ENCODE data around the gene PIGP.
"Not testable (repeated sequence)": the region's sequence is repeated elsewhere in the genome, so short reads cannot be mapped to it uniquely, and the experiment has no call there.

The PIGP gene

DNA sequence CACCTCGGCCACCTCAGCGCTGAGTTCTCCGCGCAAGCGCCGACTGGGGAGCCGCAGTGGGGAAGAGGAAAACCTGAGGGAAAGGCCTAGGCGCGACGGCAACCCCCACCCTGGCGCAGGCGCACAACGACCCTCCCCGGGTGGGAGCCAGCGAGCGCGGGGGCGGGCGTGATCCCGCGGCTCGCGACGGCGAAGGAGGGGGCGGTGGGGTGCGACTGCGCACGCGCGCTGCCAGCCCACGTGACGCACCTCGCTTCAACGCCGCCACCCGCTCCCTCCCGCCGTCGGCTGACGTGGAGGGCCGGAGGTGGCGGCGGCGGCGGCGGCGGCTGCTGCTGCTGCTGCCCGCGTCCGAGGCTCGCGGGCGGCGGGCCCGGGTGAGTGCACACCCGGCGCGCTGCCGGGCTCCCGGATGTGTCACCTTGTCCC is at the start of gene PIGP, which contains the start of gene TTC3:
TSS of gene PIGP (minus strand) at position 84 of the 429 bp plus-strand sequence. CDS start 556 bp downstream, outside the sequence.
TSS of gene TTC3 (plus strand) at position 267 of the 429 bp plus-strand sequence. CDS start 14,004 bp downstream, outside the sequence.
- peak; percentile 97 for DNase-seq (ENCODE audit: low read depth)

DNA sequence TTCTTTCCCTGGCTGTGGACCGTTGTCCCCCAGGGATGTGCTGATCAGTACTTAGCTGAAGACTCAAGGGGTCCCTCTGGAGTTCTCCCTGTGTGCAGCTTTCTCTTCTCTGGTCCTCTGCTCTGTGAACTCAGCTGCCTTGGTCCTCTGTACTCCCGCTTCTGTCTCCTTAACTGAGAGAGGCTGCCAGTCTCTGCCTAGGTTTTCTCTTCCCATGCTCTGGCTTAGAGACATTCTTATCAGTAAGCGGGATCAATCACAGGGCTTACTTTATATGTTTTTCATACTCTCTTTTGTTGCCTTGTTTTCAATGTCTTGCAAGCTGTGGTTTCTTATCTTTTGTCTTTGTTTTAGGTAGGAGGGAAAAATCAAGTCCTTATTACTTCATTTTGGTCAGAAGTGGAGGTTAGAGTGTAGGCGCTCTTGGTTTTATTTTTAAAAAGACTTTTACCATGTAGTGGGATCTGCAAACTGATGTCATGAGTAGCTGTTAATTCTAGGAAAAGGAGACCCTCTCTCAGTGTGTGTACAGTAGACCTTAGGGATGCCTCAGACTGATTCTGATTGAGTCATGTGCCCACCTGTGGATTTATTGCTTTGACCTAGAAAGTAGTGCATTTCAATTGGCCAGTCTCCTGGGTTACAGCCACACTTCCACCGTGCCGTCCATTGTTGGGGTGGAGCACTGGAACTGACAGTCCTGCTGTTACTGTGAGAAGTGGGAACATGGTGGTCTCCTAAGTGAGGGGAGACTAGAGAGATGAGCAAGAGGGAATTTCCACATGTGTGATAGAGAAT is 46.7 kb upstream of the PIGP start:
- no peak for DNase-seq (ENCODE audit: low read depth)

DNA sequence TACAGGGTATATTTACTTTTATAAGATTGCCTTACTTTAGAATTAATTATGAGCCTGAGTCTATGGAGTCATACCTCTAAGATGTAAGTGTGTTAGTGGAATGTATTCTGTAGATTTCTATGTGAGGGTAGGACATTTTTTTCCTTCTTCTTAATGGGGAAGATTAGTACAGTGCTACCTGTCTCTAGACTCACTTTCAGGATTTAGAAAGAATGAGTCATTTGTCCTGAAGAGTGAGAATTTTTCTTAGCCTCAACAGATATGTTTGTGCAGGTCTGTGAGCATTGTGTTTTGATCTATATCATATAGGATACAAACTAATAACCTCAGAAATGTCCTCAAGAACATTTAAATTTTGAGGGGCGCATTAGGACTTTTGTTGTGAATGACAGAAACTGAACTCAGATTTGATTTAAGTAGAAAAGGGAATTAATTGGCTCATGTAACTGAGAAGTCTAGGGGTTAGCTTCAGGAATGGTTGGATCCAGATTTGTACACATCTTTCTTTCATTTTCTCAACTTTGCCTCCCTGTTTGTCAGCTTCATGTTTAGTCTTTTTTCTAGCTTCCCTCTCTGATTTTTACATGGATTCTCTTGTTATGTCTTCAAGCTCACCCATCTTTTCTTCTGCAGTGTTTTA is 45.4 kb upstream of the PIGP start:
- DNase-seq (ENCODE audit: low read depth), result no peak

DNA sequence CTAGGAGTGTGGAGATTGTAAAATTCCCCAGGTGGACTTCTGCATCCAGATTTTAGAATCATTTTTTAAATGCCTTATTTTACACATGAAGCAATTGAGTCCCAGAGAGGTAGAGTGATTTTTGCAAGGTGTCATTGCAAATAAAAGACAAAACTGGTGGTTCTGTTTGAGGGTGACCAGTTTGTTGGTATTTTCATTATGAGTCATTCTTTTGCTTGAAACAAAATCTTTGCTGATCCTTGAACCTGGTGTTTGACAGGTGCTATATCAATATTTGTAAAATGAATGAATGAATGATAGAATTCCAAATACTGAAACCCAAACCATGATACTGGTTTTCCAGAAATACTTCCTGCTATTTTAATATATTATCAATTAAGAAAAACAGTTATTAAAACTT is 44.3 kb upstream of the PIGP start:
- DNase-seq (ENCODE audit: low read depth), result no peak

DNA sequence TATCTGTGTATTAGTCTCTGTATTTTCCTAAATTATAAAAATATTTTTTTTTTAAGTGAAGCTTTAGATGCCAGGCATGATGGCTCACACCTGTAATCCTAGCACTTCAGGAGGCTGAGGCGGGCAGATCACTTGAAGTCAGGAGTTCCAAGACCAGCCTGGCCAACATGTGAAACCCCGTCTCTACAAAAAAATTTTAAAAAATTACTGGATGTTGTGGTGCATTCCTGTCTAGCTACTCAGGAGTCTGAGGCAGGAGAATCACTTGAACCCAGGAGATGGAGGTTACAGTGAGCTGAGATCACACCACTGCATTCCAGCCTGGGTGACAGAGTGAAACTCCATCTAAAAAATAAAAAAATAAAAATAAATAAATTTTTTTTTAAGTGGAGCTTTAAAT is 43.6 kb upstream of the PIGP start:
- DNase-seq (ENCODE audit: low read depth), result not testable (repeated sequence)

DNA sequence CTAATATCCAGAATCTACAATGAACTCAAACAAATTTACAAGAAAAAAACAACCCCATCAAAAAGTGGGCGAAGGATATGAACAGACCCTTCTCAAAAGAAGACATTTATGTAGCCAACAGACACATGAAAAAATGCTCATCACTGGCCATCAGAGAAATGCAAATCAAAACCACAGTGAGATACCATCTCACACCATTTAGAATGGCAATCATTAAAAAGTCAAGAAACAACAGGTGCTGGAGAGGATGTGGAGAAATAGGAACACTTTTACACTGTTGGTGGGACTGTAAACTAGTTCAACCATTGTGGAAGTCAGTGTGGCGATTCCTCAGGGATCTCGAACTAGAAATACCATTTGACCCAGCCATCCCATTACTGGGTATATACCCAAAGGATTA is 41.4 kb upstream of the PIGP start:
- not testable (repeated sequence) for DNase-seq (ENCODE audit: low read depth)

DNA sequence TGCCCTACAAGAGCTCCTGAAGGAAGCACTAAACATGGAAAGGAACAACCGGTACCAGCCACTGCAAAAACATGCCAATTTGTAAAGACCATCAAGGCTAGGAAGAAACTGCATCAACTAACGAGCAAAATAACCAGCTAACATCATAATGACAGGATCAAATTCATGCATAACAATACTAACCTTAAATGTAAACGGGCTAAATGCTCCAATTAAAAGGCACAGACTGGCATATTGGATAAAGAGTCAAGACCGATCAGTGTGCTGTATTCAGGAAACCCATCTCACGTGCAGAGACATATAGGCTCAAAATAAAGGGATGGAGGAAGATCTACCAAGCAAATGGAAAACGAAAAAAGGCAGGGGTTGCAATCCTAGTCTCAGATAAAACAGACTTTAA is 38.2 kb upstream of the PIGP start:
- DNase-seq (ENCODE audit: low read depth), result not testable (repeated sequence)

DNA sequence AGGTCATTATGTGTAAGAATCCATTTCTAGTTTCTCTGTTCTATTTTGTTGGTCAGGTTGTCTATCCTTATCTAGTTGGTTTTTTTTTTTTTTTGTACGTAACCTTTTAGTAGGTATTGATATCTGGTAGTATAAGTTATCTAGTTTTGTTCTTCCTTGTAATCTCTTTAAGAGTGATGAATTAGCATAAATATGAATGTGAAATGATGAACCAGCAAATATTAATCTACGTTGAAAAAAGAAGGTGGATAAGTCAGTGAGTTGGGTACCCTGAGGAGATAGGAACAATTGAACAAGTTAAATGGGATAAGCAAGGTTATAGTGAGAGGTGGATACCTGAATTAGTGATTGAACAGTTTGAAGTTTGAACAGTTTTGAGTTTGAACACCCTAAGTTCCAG is 34.1 kb upstream of the PIGP start:
- DNase-seq (ENCODE audit: low read depth), result no peak

DNA sequence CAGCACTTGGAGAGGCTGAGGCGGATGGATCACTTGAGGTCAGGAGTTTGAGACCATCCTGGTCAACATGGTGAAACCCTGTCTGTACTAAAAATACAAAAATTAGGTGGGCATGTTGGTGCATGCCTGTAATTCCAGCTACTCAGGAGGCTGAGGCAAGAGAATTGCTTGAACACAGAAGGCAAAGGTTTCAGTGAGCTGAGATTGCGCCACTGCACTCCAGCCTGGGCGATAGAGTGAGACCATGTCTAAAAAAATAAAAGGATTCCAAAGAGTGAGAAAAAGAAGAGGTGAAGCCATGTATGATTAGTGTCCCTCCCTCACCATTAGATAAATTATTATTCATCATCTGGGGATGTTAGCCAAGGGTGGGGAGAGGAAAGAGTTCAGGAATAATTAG is 29.9 kb upstream of the PIGP start:
- DNase-seq (ENCODE audit: low read depth), result not testable (repeated sequence)

DNA sequence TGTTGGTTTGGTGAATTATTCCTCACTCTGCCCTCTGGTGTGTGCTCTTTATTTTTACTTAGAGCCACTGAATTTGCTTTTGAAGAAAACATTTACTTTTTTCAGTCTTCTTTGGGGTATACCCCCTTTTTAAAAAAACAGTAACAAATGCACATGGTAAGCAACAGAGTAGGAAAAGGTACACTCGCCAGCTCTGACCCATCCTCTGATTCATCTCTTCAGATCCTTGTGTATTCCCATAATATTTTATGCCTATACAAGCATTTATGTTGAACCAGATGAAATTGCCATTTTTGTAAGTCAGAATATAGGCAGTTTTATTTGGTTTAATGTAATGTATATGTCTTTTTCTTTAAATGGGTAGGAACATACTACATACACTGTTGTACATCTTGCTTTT is 28.5 kb upstream of the PIGP start:
- DNase-seq (ENCODE audit: low read depth), result no peak

DNA sequence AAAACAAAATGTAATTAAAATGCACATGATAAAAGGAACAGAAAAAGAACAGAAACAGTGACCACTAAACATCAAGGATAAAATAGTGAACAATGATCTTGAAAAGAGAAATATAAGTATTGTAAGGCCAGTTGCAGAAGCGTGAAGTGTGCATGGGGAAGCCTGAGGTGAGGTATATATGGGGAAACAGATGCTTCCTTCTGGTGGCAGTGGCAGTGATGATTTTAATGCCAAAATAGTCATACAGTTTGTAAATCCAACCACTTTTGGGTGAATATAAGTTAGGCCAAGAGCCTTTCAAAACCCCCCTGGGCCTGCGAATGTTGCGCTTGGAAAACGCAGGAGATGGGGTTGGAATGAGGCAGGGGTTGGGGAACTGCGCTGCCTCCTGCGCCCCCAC is 27.4 kb upstream of the PIGP start:
- no peak for DNase-seq (ENCODE audit: low read depth)

DNA sequence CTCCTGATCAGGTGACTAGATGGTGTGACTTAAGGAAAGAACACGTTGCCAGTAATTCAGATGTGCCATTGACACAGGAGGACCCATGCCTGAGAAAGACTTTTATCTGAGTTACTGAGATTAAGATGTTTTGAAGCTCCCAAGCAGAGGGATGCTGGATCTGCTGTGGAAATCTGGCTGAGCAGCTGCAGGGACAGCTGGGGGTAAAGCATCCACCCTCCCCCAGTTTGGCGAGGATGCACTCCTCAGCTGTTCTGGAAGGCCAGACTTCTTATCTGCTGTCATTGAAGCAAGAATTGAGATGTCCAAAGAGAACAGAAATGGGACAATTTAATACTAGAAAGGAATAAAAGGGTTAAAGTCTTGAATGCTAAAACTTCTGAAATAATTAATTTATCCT is 25.9 kb upstream of the PIGP start:
- no peak for DNase-seq (ENCODE audit: low read depth)

DNA sequence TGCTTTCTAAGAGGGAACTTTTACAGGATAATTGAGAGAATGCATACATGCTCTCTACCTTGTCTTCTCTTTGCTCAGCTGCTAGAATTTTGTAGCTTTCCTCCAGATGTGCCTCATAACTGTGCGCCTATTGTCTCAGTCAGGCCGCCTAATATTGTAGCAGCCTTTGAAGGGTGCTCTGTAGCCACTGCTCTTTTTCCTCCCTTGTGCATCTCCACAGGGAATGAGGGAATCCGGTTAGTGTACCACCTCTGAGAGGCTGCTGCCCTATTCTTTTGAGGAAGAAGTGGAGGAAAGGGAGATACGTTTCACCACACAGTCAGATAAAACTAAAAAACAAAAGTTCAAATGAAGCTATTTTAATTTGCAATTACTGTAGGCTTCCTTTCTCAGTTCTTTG is 22.9 kb upstream of the PIGP start:
- DNase-seq (ENCODE audit: low read depth), result no peak

DNA sequence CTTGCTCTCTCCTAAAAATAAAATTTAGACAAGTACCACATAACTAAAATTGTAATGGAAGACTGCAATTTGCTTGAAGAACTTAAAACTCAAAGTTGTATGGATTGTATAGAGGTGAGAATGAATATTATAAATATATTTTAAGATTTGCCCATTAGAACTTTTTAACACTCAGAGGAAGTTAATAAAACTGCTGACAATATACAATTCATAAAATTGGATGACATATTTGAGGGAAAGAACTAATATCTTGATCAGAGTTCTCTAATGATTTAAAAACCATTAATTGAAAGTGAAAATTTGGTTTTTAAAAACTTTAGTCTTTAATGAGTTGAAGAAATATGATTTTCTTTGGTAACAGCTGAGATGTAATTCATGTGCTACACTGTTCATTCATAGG is 21.1 kb upstream of the PIGP start:
- no peak for DNase-seq (ENCODE audit: low read depth)

DNA sequence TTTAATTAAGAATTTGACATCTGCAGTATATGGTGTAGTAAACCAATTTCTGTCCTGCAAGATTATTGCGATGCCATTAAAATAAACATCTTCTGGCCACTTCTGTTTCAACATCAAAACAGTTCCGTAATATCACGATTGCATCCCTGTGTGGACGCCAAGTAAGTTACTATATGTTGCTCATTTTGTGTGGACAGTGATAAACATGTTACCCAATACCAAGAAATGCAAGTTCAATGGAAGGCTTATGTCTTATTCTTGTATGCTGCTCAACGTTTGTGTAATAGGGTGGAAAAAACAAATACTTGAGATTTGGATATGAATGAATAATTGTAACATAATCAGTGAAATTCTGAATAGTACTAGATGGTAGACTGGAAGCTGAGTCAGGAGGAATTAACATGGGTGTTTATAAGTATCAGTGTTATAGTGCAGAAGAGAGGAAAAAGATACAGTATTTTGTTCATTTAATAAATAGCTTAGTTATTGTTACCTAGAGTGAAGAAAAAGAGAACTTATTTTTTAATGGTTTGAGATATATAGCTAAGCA is 15.4 kb upstream of the PIGP start:
- no peak for DNase-seq (ENCODE audit: low read depth)

DNA sequence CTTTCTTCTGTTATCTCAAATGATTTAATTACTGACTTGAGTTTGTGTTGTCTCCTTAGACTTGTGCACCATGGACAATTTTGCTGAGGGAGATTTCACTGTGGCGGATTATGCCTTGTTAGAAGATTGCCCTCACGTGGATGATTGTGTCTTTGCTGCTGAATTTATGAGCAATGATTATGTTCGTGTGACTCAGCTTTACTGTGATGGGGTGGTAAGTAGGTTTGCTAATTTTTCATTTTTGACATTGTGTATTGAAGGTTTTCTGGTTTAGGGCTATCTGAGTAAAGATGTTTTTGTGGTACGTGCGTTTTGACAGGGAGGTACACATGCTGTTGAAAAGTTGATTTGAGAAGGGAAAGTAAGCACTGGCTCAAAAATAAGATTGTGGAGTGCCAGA is 14.3 kb upstream of the PIGP start:
- no peak for DNase-seq (ENCODE audit: low read depth)

DNA sequence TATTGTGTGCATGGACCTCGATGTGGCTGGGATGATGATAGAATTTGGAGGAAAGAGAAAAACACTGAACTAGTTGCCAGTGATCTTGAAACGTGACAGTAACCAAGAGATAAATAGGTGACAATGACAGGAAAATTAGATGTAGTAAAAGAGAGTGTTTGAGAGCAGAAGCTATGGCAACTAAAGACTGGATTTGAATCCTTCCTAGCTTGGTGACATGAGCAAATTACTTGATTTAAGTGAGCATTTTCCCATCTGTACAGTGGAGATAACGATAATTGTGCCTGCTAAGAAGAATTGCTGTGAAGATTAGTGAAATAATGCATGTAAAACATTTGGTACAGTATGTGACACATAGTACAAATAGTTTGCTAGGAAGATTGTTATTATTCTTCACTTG is 12.9 kb upstream of the PIGP start:
- no peak for DNase-seq (ENCODE audit: low read depth)

DNA sequence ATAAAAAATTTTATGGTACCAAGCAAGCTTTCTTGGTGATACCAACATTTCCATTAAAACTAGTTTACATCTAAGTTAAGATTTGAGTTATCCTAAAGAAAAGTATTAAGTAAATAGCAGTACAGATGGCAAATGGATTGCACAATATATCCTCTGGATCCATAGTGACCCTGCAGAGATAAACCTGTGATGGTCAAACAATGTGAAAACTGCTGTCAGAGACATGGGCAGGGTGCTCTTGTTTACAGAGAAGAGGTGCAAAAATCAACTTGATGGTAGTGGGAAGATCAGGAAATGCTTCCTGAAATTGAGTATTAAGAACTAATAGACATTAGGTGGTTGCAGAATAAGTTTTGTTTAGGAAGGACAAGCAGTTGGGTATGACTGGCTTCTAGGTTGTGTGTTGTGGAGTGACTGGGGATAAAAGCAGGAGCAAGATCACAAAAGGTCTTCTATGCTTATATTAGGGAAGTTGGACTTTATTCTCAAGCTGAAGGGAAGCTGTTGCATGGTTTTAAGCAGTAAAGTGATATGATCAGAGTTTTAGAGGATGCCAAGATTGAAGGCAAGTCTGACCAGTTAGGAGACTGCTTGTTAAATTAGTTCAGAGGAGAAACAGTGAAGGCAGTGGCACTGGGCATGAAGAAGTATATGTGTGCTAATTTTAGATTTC is 10.1 kb upstream of the PIGP start:
- DNase-seq (ENCODE audit: low read depth), result no peak

DNA sequence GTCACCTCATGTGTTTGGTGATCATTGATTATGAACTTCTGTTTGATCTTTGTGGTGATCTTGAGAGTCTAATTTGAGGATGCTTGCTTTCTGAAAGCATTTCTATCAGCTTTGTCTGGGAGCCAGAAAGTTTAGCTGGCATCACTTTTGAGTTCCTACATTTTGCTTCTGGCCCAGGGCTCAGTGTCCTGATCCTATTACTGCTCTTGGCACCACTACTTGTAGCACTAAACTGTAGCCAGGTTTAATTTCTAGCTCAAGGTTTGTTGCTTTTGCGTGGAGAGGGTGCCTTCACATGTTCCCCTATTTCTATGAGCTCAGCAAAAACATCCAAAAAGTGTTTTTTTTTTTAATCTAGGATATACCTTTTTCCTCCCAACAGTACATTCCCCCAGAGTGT is 9.5 kb upstream of the PIGP start:
- DNase-seq (ENCODE audit: low read depth), result no peak

DNA sequence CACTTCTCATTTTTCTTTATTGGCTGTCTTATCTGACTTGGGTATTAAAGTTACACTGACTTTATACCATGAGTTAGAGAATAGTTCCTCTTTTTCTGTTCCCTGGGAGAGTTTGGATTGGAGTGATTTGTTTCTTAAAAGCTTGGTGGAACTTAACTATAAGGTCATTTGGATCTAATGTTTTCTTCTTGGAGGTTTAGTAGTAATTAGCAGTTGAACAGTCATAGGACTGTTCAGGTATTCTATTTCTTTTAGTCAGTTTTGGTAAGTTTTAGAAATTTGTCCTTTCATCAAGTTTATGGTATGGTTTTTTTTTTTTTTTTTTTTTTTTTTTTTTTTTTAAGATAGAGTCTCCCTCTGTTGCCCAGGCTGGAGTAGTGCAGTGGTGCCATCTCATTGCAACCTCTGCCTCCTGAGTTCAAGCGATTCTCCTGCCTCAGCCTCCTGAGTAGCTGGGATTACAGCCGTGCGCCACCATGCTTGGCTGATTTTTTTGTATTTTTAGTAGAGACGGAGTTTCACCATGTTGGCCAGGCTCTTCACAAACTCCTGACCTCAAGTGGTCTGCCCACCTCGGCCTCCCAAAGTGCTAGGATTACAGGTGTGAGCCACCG is 6.4 kb upstream of the PIGP start:
- DNase-seq (ENCODE audit: low read depth), result no peak

DNA sequence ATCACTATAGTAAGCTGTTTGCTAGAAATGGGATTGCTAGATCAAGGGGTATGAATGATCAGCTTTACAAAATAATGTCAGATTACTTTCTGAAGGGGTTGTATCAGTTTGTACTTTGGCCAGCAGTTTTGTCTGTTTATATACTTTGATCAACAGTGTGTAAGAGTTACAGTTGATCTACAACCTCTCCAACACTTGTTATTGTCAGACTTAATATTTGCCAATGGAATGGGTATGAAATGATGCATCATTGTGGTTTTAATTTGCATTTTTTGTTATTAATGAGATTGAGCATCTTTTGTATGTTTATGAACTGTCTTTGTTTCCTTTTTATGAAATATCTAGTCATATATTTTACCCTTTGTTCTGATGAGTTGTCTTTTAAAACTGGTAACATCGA is 4.5 kb upstream of the PIGP start:
- DNase-seq (ENCODE audit: low read depth), result no peak

DNA sequence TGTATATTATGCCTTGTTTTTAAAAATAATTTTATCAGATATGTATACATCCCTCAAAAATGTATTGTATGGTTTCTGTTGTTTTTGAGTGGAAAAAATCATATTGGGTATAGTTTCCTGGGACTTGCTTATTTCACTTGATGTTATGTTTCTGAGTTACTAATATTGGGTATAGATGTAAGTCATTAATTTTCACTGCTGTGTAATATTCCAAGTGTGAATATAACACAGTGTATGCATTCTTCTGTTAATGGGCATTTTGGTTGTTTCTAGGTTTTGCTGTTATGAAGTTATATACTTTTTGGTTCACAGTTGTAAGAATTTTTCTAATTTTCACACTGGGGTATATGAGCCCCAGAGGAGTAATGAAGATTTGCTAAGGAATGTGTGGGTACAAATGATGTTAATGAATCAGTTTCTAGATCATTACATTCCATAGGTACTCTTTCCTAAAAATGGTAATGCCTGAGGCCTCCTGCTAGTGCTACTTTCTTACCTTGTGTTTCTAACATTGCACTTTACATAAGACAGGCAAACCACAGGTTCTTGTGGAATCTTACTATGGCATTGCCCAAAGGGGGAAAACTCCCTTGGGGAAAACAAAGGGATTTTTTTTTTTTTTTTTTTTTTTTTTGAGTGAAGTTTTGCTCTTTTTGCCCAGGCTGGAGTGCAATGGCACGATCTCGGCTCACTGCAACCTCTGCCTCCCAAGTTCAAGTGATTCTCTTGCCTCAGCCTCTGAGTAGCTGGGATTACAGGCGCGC is 3.4 kb upstream of the PIGP start:
- DNase-seq (ENCODE audit: low read depth), result no peak
